SU-DHL-6 (cell line): Measurements from ENCODE around the gene LOXL1.

Experiments
- H2AFZ ChIP-seq: fragments of 200-600 bp; sonication (generic); 2 replicates; pipeline ENCODE4 v1.6.1; 2014; ENCODE audit warnings: low read depth, mild to moderate bottlenecking, moderate library complexity, mixed read lengths, antibody characterized with exemption, low read length; ENCODE audit not compliant: severe bottlenecking
- H3F3A ChIP-seq: fragments of 200-600 bp; shearing (Covaris generic); 2 replicates; pipeline ENCODE4 v1.6.0; 2016; ENCODE audit warnings: antibody characterized with exemption, mild to moderate bottlenecking; ENCODE audit not compliant: insufficient read depth
- H3K27ac ChIP-seq: fragments of 200-600 bp; sonication (generic); 2 replicates; pipeline ENCODE4 v1.5.1; 2016; ENCODE audit warnings: low read depth, mild to moderate bottlenecking, low read length, moderate library complexity, mixed read lengths
- H3K27me3 ChIP-seq: fragments of 200-600 bp; sonication (generic), shearing (Covaris generic); 2 replicates; pipeline ENCODE4 v1.6.0; 2014; ENCODE audit warnings: mild to moderate bottlenecking, low read length
- H3K36me3 ChIP-seq: fragments of 200-600 bp; sonication (generic); 2 replicates; pipeline ENCODE4 v1.6.1; 2014; ENCODE audit warnings: mild to moderate bottlenecking, low read length, mixed read lengths
- H3K4me2 ChIP-seq: fragments of 300-600, 200-600 bp; shearing (Covaris generic), sonication (generic); 2 replicates; pipeline ENCODE4 v1.6.0; 2014; ENCODE audit warnings: low read length, low read depth, mild to moderate bottlenecking; ENCODE audit not compliant: poor library complexity, severe bottlenecking
- H3K4me3 ChIP-seq: fragments of 200-600 bp; sonication (generic); 2 replicates; pipeline ENCODE4 v1.5.1; 2014; ENCODE audit warnings: antibody characterized with exemption, low read length, mild to moderate bottlenecking, mixed read lengths; ENCODE audit not compliant: insufficient read depth, poor library complexity, severe bottlenecking
- H3K79me2 ChIP-seq: fragments of 200-600 bp; sonication (generic); 2 replicates; pipeline ENCODE4 v1.6.1; 2014; ENCODE audit warnings: mild to moderate bottlenecking, low read length, moderate library complexity; ENCODE audit not compliant: insufficient read depth
- H3K9ac ChIP-seq: fragments of 200-600 bp; sonication (generic); 2 replicates; pipeline ENCODE4 v1.7.0; 2014; ENCODE audit warnings: mild to moderate bottlenecking, low read length
- H3K9me2 ChIP-seq: fragments of 200-600 bp; sonication (generic); replicated peaks from 2 replicates; pipeline ENCODE4 v1.6.1; 2014; ENCODE audit warnings: low read length; ENCODE audit not compliant: insufficient read depth
- H3K9me3 ChIP-seq: fragments of 200-600 bp; sonication (generic); 2 replicates; pipeline ENCODE4 v1.6.1; 2014; ENCODE audit warnings: low read length, mixed read lengths; ENCODE audit not compliant: insufficient read depth
- H4K20me1 ChIP-seq: fragments of 200-600 bp; sonication (generic); 2 replicates; pipeline ENCODE4 v1.6.1; 2014; ENCODE audit warnings: low read depth, mild to moderate bottlenecking, antibody characterized with exemption, low read length, moderate library complexity, mixed read lengths
- CTCF ChIP-seq: fragments of 200-600 bp; sonication (generic); IDR thresholded peaks from one replicate; pipeline ENCODE4 v1.5.1; 2017; ENCODE audit warnings: antibody characterized with exemption, mild to moderate bottlenecking, low read length, moderate library complexity; ENCODE audit not compliant: insufficient read depth, poor library complexity, severe bottlenecking
- EZH2phosphoT487 ChIP-seq: fragments of 200-600 bp; sonication (generic), shearing (Covaris generic); conservative IDR thresholded peaks from 2 replicates; pipeline ENCODE4 v1.6.1; 2018; ENCODE audit warnings: mild to moderate bottlenecking, antibody characterized with exemption, low read length, moderate library complexity, mixed read lengths

Gene LOXL1

GRCh38 chr15:73899197-73900094 is 26.8 kb upstream of the LOXL1 start:
- Histone ChIP-seq H3K9ac (no peak overlapping the region), H3K36me3 (no peaks in the 10 kb centered on the region), H3K9me2 (no peaks in the 10 kb centered on the region), H3K79me2 (no peaks in the 10 kb centered on the region), H3K4me2 (no peak overlapping the region), H2AFZ (no peak overlapping the region), H3K9me3 (no peaks in the 10 kb centered on the region), H3K27ac (no peak overlapping the region), H4K20me1 (no peaks in the 10 kb centered on the region), H3K27me3 (no peaks in the 10 kb centered on the region), H3K4me3 (no peak overlapping the region), H3F3A (no peaks in the 10 kb centered on the region)
- no peak for TF ChIP-seq CTCF
- no peak for TF ChIP-seq EZH2phosphoT487

GRCh38 chr15:73900095-73900712 is 26.1 kb upstream of the LOXL1 start:
- Histone ChIP-seq H3K9ac (no peak overlapping the region), H3K4me2 (no peak overlapping the region), H3K36me3 (no peaks in the 10 kb centered on the region), H3K4me3 (no peak overlapping the region), H3F3A (no peaks in the 10 kb centered on the region), H4K20me1 (no peaks in the 10 kb centered on the region), H3K27me3 (no peaks in the 10 kb centered on the region), H3K27ac (no peak overlapping the region), H3K9me2 (no peaks in the 10 kb centered on the region), H2AFZ (no peak overlapping the region), H3K9me3 (no peaks in the 10 kb centered on the region), H3K79me2 (no peaks in the 10 kb centered on the region)
- no peak for TF ChIP-seq CTCF
- no peak for TF ChIP-seq EZH2phosphoT487

- H3K27me3 ChIP-seq, result no peaks in the 10 kb centered on the region
- H3K9me2 ChIP-seq, result no peaks in the 10 kb centered on the region
These were observed 25.0 kb upstream of the LOXL1 start for GRCh38 chr15:73901126-73901810.

More at GRCh38 chr15:73901126-73901810, 25.0 kb upstream of the LOXL1 start:
- H3K36me3 ChIP-seq, result no peaks in the 10 kb centered on the region
- H3K27ac ChIP-seq, result no peak overlapping the region
- no peaks in the 10 kb centered on the region for H3K9me3 ChIP-seq
- H2AFZ ChIP-seq, result no peak overlapping the region
- H3K4me3 ChIP-seq, result no peak overlapping the region
- H4K20me1 ChIP-seq, result no peaks in the 10 kb centered on the region
- no peak overlapping the region for H3K4me2 ChIP-seq
- H3K79me2 ChIP-seq, result no peaks in the 10 kb centered on the region
- no peaks in the 10 kb centered on the region for H3F3A ChIP-seq
- no peak for TF ChIP-seq CTCF
- no peak for TF ChIP-seq EZH2phosphoT487
- H3K9ac ChIP-seq, result no peak overlapping the region
